ENCODE measurements around the gene PARL. TPM values are rescaled to one million over a fixed set of nuclear protein-coding genes. Genes with fewer than 3 reads are reported as not detected.

PARL gene
- total RNA-seq, 4 donors from 2014 or later, result 30.5 to 49.5 (median 41.3) TPM

DNA sequence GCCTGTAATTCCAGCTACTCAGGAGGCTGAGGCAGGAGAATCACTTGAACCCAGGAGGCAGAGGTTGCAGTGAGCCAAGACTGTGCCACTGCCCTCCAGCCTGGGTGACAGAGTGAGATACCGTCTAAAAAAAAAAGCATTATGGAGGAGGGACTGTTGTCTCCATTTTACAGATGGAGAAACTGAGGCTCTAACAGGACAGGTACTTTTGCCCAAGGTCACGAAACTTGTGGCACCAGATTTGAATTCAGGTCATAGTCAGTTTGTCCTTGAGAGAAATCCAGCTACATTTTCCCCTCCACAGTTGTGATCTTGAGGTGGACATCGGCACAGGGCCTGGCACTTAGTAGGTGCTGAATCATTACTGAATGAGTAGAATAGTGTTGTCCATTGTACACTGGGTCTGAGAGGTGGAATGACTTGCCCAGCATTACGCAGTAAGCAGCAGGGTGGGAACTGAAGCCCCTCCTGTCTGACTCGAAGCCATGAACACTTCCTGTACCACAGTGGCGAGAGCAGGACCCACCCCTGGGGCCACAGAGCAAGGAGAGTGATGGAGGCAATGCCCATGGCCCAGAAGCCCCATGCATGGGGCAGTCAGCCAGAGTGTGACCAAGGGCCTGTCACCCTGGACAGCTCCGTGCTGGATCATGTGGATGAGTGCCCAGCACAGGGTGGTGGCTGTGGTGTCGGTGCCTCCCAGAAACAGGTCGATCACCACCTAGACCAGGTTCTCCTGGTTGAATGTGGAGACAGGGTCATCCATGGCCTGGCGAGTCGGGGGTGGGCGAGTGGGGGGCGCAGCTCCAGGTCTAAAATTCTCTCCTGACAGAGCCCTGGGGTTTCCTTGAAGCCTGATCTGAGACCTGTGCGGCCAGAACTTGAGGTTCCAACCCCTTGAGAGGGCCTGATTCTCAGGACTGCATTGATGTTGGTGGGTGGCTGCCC lies 20.4 kb upstream of the PARL start:
- H3K27me3 ChIP-seq, result no peaks in the 10 kb centered on the region
- H3K9me3 ChIP-seq, result no peaks in the 10 kb centered on the region
- intact Hi-C loops (cut with DNase I; ENCODE audit: low total_unique reads), result no loop called here
- H3K27ac ChIP-seq, result no peak overlapping the region
- DNase-seq (no peak), ATAC-seq (no peak)
- no peak overlapping the region for H3K4me3 ChIP-seq
- no peaks in the 10 kb centered on the region for H3K4me1 ChIP-seq
- TF ChIP-seq, protein P1, sequence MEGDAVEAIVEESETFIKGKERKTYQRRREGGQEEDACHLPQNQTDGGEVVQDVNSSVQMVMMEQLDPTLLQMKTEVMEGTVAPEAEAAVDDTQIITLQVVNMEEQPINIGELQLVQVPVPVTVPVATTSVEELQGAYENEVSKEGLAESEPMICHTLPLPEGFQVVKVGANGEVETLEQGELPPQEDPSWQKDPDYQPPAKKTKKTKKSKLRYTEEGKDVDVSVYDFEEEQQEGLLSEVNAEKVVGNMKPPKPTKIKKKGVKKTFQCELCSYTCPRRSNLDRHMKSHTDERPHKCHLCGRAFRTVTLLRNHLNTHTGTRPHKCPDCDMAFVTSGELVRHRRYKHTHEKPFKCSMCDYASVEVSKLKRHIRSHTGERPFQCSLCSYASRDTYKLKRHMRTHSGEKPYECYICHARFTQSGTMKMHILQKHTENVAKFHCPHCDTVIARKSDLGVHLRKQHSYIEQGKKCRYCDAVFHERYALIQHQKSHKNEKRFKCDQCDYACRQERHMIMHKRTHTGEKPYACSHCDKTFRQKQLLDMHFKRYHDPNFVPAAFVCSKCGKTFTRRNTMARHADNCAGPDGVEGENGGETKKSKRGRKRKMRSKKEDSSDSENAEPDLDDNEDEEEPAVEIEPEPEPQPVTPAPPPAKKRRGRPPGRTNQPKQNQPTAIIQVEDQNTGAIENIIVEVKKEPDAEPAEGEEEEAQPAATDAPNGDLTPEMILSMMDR (IDR thresholded peaks at IDR 0.05 in 4 of 5, conservative IDR thresholded peaks at IDR 0.05 in 1 of 5), result no peak
- TF ChIP-seq POLR2A (IDR thresholded peaks at IDR 0.05), result no peak
- in situ Hi-C loops (cut with MboI; ENCODE audit: low sequenced_read_pairs in 4 of 4), result loop anchor here in 1 of 4 donors (5.0 kb wide), 1 partner anchor 117 kb away; no protein-coding TSS in a partner anchor
- no peaks in the 10 kb centered on the region for H3K36me3 ChIP-seq

- no peaks in the 10 kb centered on the region for H3K36me3 ChIP-seq
- in situ Hi-C loops (cut with MboI; ENCODE audit: low sequenced_read_pairs in 4 of 4) (loop anchor here (10.0 to 25.0 kb wide), 7 partner anchors 117 to 889 kb away; partner anchors contain the start of genes EIF2B5 (in 3 of the 4), ABCC5 (in 1 of the 4), ALG3 (in 1 of the 4) and CAMK2N2 (in 1 of the 4)), intact Hi-C loops (cut with DNase I; ENCODE audit: low total_unique reads) (no loop called here)
- TF ChIP-seq POLR2A (IDR thresholded peaks at IDR 0.05), result no peak
- TF ChIP-seq, protein P1 (IDR thresholded peaks at IDR 0.05 in 4 of 5, conservative IDR thresholded peaks at IDR 0.05 in 1 of 5), result no peak
- DNase-seq (no peak), ATAC-seq (no peak)
- H3K27me3 ChIP-seq, result no peaks in the 10 kb centered on the region
- H3K4me1 ChIP-seq, result peaks cover 0 to 4% of the 10 kb centered on the region in 2 donors
- H3K4me3 ChIP-seq, result no peak overlapping the region
- no peaks in the 10 kb centered on the region for H3K9me3 ChIP-seq
- H3K27ac ChIP-seq, result no peak overlapping the region
Measured at GRCh38 chr3:183898028-183898431, 13.3 kb upstream of the PARL start.

GRCh38 chr3:183897606-183898005 lies 12.9 kb upstream of the PARL start:
- H3K9me3 ChIP-seq, result no peaks in the 10 kb centered on the region
- H3K4me1 ChIP-seq, result peaks cover 0 to 4% of the 10 kb centered on the region in 2 donors
- intact Hi-C loops (cut with DNase I; ENCODE audit: low total_unique reads), result no loop called here
- no peak for TF ChIP-seq POLR2A (IDR thresholded peaks at IDR 0.05)
- TF ChIP-seq, protein P1 (IDR thresholded peaks at IDR 0.05 in 4 of 5, conservative IDR thresholded peaks at IDR 0.05 in 1 of 5), result no peak
- in situ Hi-C loops (cut with MboI; ENCODE audit: low sequenced_read_pairs in 4 of 4), result loop anchor here (10.0 to 25.0 kb wide), 7 partner anchors 117 to 890 kb away; partner anchors contain the start of genes EIF2B5 (in 3 of the 4), ABCC5 (in 1 of the 4), ALG3 (in 1 of the 4) and CAMK2N2 (in 1 of the 4)
- DNase-seq (no peak), ATAC-seq (no peak)
- no peaks in the 10 kb centered on the region for H3K27me3 ChIP-seq
- H3K36me3 ChIP-seq, result no peaks in the 10 kb centered on the region
- H3K27ac ChIP-seq, result no peak overlapping the region
- no peak overlapping the region for H3K4me3 ChIP-seq

DNA sequence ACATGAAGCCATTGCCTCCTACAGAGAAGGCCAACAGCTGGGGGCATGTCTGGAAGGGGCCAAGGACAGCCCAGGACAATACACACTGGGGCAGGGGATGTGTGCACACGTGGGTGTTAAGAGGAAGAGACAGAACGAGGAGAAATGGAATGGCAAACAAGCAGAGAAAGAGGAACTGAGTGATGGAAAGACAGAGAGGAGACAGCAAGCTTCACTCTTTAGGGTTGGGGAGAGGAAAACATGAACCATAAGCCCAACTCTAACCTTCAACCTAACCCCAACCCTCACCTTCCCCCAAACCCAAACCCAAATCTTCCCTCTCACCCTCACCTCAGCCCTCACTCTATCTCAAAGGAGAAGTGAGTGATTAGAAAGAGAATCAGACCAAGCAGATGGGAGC lies 11.9 kb upstream of the PARL start:
- Histone ChIP-seq H3K36me3 (no peaks in the 10 kb centered on the region), H3K4me3 (no peak overlapping the region), H3K27me3 (no peaks in the 10 kb centered on the region), H3K27ac (no peak overlapping the region), H3K9me3 (no peaks in the 10 kb centered on the region), H3K4me1 (peaks cover 0 to 4% of the 10 kb centered on the region in 2 donors)
- in situ Hi-C loops (cut with MboI; ENCODE audit: low sequenced_read_pairs in 4 of 4), result loop anchor here (10.0 to 25.0 kb wide), 7 partner anchors 118 to 891 kb away; partner anchors contain the start of genes EIF2B5 (in 3 of the 4), ABCC5 (in 1 of the 4), ALG3 (in 1 of the 4) and CAMK2N2 (in 1 of the 4)
- DNase-seq, result no peak
- no peak for ATAC-seq
- intact Hi-C loops (cut with DNase I; ENCODE audit: low total_unique reads), result no loop called here
- TF ChIP-seq POLR2A (IDR thresholded peaks at IDR 0.05), result no peak
- TF ChIP-seq, protein P1 (IDR thresholded peaks at IDR 0.05 in 4 of 5, conservative IDR thresholded peaks at IDR 0.05 in 1 of 5), result no peak
